Adrenal gland (tissue), 12 donors: ENCODE measurements around the gene PRELID2. TPM values are rescaled to one million over a fixed set of nuclear protein-coding genes. Genes with fewer than 3 reads are reported as not detected.
A peak's percentile ranks its signal among the peaks of the same experiment; 100 is the strongest.

Experiments
- DNase-seq, 7 donors: peaks; one replicate each; pipeline ENCODE4 v3.0.0-alpha.2; 2019 to 2020
- H3K27ac ChIP-seq, 5 donors: fragments of 200-600 bp; sonication (generic) in 4 of 5; 1 replicate in 3 of 5; 2 replicates in 2 of 5; pipeline versions ENCODE4 v1.5.1 to v1.8.0; 2016 to 2020; ENCODE audit warnings: mild to moderate bottlenecking in 1 of 5
- H3K27me3 ChIP-seq: fragments of 200-600 bp; 2 replicates; pipeline ENCODE4 v1.8.0; 2021
- H3K36me3 ChIP-seq, 2 donors: fragments of 200-600 bp; replicated peaks in 1 of 2; 1 replicate in 1 of 2; 2 replicates in 1 of 2; pipeline versions ENCODE4 v1.5.1 to v1.8.0; 2018 to 2022
- H3K4me1 ChIP-seq, 2 donors: fragments of 200-600 bp; replicated peaks in 1 of 2; 1 replicate in 1 of 2; 2 replicates in 1 of 2; pipeline versions ENCODE4 v1.5.1 to v1.8.0; 2018 to 2021
- H3K4me3 ChIP-seq, 4 donors: fragments of 200-600 bp; sonication (generic) in 3 of 4; one replicate each; pipeline ENCODE4 v1.5.1; 2016 to 2018
- H3K9me3 ChIP-seq, 3 donors: fragments of 200-600 bp; sonication (generic) in 1 of 3; replicated peaks in 1 of 3; 1 replicate in 2 of 3; 2 replicates in 1 of 3; pipeline versions ENCODE4 v1.5.1 to v1.8.0; 2016 to 2021
- CTCF ChIP-seq, 6 experiments: fragments of 450-650 bp in 4 of 6; fragments of 200-600 bp in 2 of 6; sonication (generic) in 1 of 6; IDR thresholded peaks; 1 replicate in 5 of 6; 2 replicates in 1 of 6; pipeline versions ENCODE4 v1.5.1 to v1.8.0; 2016 to 2021; ENCODE audit warnings: antibody characterized with exemption in 6 of 6, mild to moderate bottlenecking in 2 of 6, moderate library complexity in 1 of 6
- POLR2A ChIP-seq, 2 donors: fragments of 450-650 bp; IDR thresholded peaks; one replicate each; pipeline ENCODE4 v1.6.1; 2017; ENCODE audit warnings: antibody characterized with exemption in 2 of 2, mild to moderate bottlenecking in 2 of 2, moderate library complexity in 1 of 2
- WGBS, 4 donors: extraction: QIAGEN DNeasy Blood & Tissue Kit in 2 of 4; methylation state at CpG; one replicate each; pipeline versions ENCODE4 v1.1.5 to v1.1.7; 2013 to 2017; 5-methylcytosine and 5-hydroxymethylcytosine counted together
- intact Hi-C, 2 donors: fragments of 100-400 bp; cut with DNase I; formaldehyde crosslinking; loops; one replicate each; pipeline versions ENCODE4 v1.14.1 to v1.15.0; 2022 to 2023
- polyA plus RNA-seq, 3 donors: library from polyadenylated mRNA; stranded (reverse); fragments of 200-250 nt in 2 of 3; fragments of 350-450 nt in 1 of 3; fragmentation: Illumina TruSeq in 1 of 3; extraction: RNeasy Lipid Tissue Mini Kit (QIAGEN cat#74804) in 1 of 3; gene quantifications; one replicate each; pipeline ENCODE4 v1.2.3, GENCODE V29; 2013 to 2014
- total RNA-seq, 9 donors: library from RNA; depleted of rRNA in 4 of 9; stranded (reverse); fragments of >200 nt in 4 of 9; fragments of 120-200 nt in 1 of 9; fragmentation: NEBNext Ultra II Directional in 1 of 9; extraction: Animal tissue kit (Norgen Biotek cat#: 25700) in 1 of 9; gene quantifications; one replicate each; pipeline versions ENCODE4 v1.1.0 to v1.2.4, GENCODE V29; 2013 to 2023
- donor health status: healthy with polysubstance abuse.
- donor health status: Bipolar disorder and iron deficiency.
- donor health status: DM: yes; HTN: yes; CAD: no.
- donor health status: DM: no; HTN: no; CAD: no.
- donor health status: DM: no; HTN: no; CAD: no.
- donor health status: DM: yes; HTN: yes; CAD: no.

Gene PRELID2
- total and polyA plus RNA-seq, 12 donors, result 2.5 to 42.2 (median 5.0) TPM

GRCh38 chr5:145830594-145830993, 4.5 kb downstream of the PRELID2 start:
- Histone ChIP-seq H3K9me3 (no peaks in the 10 kb centered on the region), H3K4me3 (no peak overlapping the region), H3K4me1 (peaks cover 0 to 14% of the 10 kb centered on the region in 2 donors), H3K27ac (no peak overlapping the region), H3K27me3 (no peaks in the 10 kb centered on the region), H3K36me3 (no peaks in the 10 kb centered on the region)
- TF ChIP-seq CTCF (IDR thresholded peaks at IDR 0.05) (no peak), POLR2A (IDR thresholded peaks at IDR 0.05) (no peak)
- DNase-seq, result no peak
- WGBS, 4 donors, result 16 to 54% (median 46%) methylated on average over 1 of the region's 1 CpG
- intact Hi-C loops, result no loop called here

GRCh38 chr5:145829708-145830361, 5.3 kb downstream of the PRELID2 start:
- no peaks in the 10 kb centered on the region for H3K36me3 ChIP-seq
- no peak overlapping the region for H3K4me3 ChIP-seq
- TF ChIP-seq POLR2A (IDR thresholded peaks at IDR 0.05) (no peak), CTCF (IDR thresholded peaks at IDR 0.05) (no peak)
- H3K9me3 ChIP-seq, result no peaks in the 10 kb centered on the region
- no peaks in the 10 kb centered on the region for H3K27me3 ChIP-seq
- intact Hi-C loops, result loop anchor here in 1 of 2 donors (5.0 kb wide), 1 partner anchor 148 kb away; no protein-coding TSS in a partner anchor
- H3K27ac ChIP-seq, result no peak overlapping the region
- DNase-seq, result no peak
- peaks cover 0 to 13% of the 10 kb centered on the region in 2 donors for H3K4me1 ChIP-seq

- 54 to 62% (median 58%) methylated on average over 8 of the region's 8 CpGs for WGBS, 4 donors
- no peaks in the 10 kb centered on the region for H3K36me3 ChIP-seq
- TF ChIP-seq CTCF (IDR thresholded peaks at IDR 0.05), result no peak
- no peak for TF ChIP-seq POLR2A (IDR thresholded peaks at IDR 0.05)
- no peaks in the 10 kb centered on the region for H3K27me3 ChIP-seq
- intact Hi-C loops, result loop anchor here in 1 of 2 donors (5.0 kb wide), 1 partner anchor 145 kb away; no protein-coding TSS in a partner anchor
- no peak for DNase-seq
- H3K27ac ChIP-seq, result no peak overlapping the region
- H3K9me3 ChIP-seq, result no peaks in the 10 kb centered on the region
- H3K4me1 ChIP-seq, result peaks cover 0 to 13% of the 10 kb centered on the region in 2 donors
- H3K4me3 ChIP-seq, result no peak overlapping the region
These were observed 8.1 kb downstream of the PRELID2 start for GRCh38 chr5:145826895-145827674.

GRCh38 chr5:145825751-145826180, 9.4 kb downstream of the PRELID2 start:
- H3K4me1 ChIP-seq, result peaks cover 0 to 13% of the 10 kb centered on the region in 2 donors
- intact Hi-C loops, result loop anchor here in 1 of 2 donors (5.0 kb wide), 1 partner anchor 143 kb away; no protein-coding TSS in a partner anchor
- 62 to 68% (median 63%) methylated on average over 3 of the region's 3 CpGs for WGBS, 4 donors

More at GRCh38 chr5:145825751-145826180, 9.4 kb downstream of the PRELID2 start:
- Histone ChIP-seq H3K4me3 (no peak overlapping the region), H3K36me3 (no peaks in the 10 kb centered on the region), H3K27ac (no peak overlapping the region), H3K27me3 (no peaks in the 10 kb centered on the region), H3K9me3 (no peaks in the 10 kb centered on the region)
- peak in 1 of 7 donors; percentile 9 for DNase-seq
- TF ChIP-seq POLR2A (IDR thresholded peaks at IDR 0.05) (no peak), CTCF (IDR thresholded peaks at IDR 0.05) (peak; percentile 67 to 92 (median 82))
